Cardiac muscle cell (in vitro differentiated cells and primary cell): ENCODE results near the gene PAPLN. TPM values are rescaled to one million over a fixed set of nuclear protein-coding genes. Genes with fewer than 3 reads are reported as not detected.

Experiments used
- DNase-seq, 2 donors: peaks; one replicate each; pipeline versions ENCODE4 v3.0.0 to v3.0.0-alpha.2; 2010 to 2017; ENCODE audit warnings: low read depth in 1 of 2, low spot score in 1 of 2
- H3K27ac ChIP-seq: fragments of 200-600 bp; sonication (generic); 2 replicates; pipeline ENCODE4 v1.5.1; 2016
- H3K27me3 ChIP-seq: fragments of 200-600 bp; sonication (generic); 2 replicates; pipeline ENCODE4 v1.6.0; 2016; ENCODE audit warnings: control low read depth
- H3K36me3 ChIP-seq: fragments of 200-600 bp; sonication (generic); 2 replicates; pipeline ENCODE4 v1.5.1; 2016; ENCODE audit warnings: control low read depth
- H3K4me1 ChIP-seq: fragments of 200-600 bp; sonication (generic); 2 replicates; pipeline ENCODE4 v1.8.1; 2017; ENCODE audit warnings: low read depth, mild to moderate bottlenecking, mixed run types
- H3K4me3 ChIP-seq: fragments of 200-600 bp; sonication (generic); 2 replicates; pipeline ENCODE4 v1.5.1; 2016; ENCODE audit warnings: mild to moderate bottlenecking
- H3K9me3 ChIP-seq: fragments of 200-600 bp; sonication (generic); 2 replicates; pipeline ENCODE4 v1.5.1; 2017; ENCODE audit warnings: low read depth, mild to moderate bottlenecking, control low read depth
- CTCF ChIP-seq: IDR thresholded peaks from 2 replicates; pipeline ENCODE4 v1.5.1; 2012; ENCODE audit warnings: low read depth, mild to moderate bottlenecking, low read length
- polyA plus RNA-seq: library from polyadenylated mRNA; unstranded; fragments of >200 nt; fragmentation: Nextera tagmentation; extraction: Ambion mirVana; gene quantifications from 2 replicates; pipeline ENCODE4 v1.2.1, GENCODE V29; 2016
- total RNA-seq: library from RNA; depleted of rRNA; stranded (reverse); fragments of >200 nt; gene quantifications from 2 replicates; pipeline ENCODE4 v1.2.3, GENCODE V29; 2016

Gene PAPLN
- total and polyA plus RNA-seq, 2 experiments from 2014 or later = 1.7 to 4.2 TPM

GRCh38 chr14:73259837-73260236 lies 22.5 kb downstream of the PAPLN start:
- no peaks in the 10 kb centered on the region for H3K9me3 ChIP-seq
- no peaks in the 10 kb centered on the region for H3K36me3 ChIP-seq
- TF ChIP-seq CTCF = no peak
- DNase-seq = no peak
- no peak overlapping the region for H3K27ac ChIP-seq
- no peak overlapping the region for H3K4me3 ChIP-seq
- H3K4me1 ChIP-seq = peaks cover 15% of the 10 kb centered on the region
- no peaks in the 10 kb centered on the region for H3K27me3 ChIP-seq

GRCh38 chr14:73260574-73260973 lies 23.3 kb downstream of the PAPLN start:
- Histone ChIP-seq H3K4me1 (peaks cover 15% of the 10 kb centered on the region), H3K36me3 (no peaks in the 10 kb centered on the region), H3K9me3 (no peaks in the 10 kb centered on the region), H3K27ac (peak overlapping the region; percentile 29), H3K4me3 (no peak overlapping the region), H3K27me3 (no peaks in the 10 kb centered on the region)
- DNase-seq = peak in 1 of 2 donors; percentile 86
- no peak for TF ChIP-seq CTCF

GRCh38 chr14:73261075-73261474 lies 23.8 kb downstream of the PAPLN start:
- H3K9me3 ChIP-seq = no peaks in the 10 kb centered on the region
- TF ChIP-seq CTCF = no peak
- peaks cover 15% of the 10 kb centered on the region for H3K4me1 ChIP-seq
- H3K4me3 ChIP-seq = no peak overlapping the region
- H3K27ac ChIP-seq = peak overlapping the region; percentile 29
- no peaks in the 10 kb centered on the region for H3K36me3 ChIP-seq
- DNase-seq = no peak
- no peaks in the 10 kb centered on the region for H3K27me3 ChIP-seq

GRCh38 chr14:73261520-73262426 lies 24.5 kb downstream of the PAPLN start:
- peak overlapping the region; percentile 29 for H3K27ac ChIP-seq
- H3K4me3 ChIP-seq = no peak overlapping the region
- no peak for DNase-seq
- peaks cover 15% of the 10 kb centered on the region for H3K4me1 ChIP-seq
- TF ChIP-seq CTCF = no peak
- H3K36me3 ChIP-seq = no peaks in the 10 kb centered on the region
- H3K27me3 ChIP-seq = no peaks in the 10 kb centered on the region
- H3K9me3 ChIP-seq = no peaks in the 10 kb centered on the region

GRCh38 chr14:73262427-73263183 lies 25.3 kb downstream of the PAPLN start:
- no peaks in the 10 kb centered on the region for H3K36me3 ChIP-seq
- H3K4me1 ChIP-seq = peaks cover 15% of the 10 kb centered on the region
- H3K27me3 ChIP-seq = no peaks in the 10 kb centered on the region
- no peak for DNase-seq
- H3K4me3 ChIP-seq = no peak overlapping the region
- TF ChIP-seq CTCF = no peak
- no peaks in the 10 kb centered on the region for H3K9me3 ChIP-seq
- no peak overlapping the region for H3K27ac ChIP-seq
